ENCODE measurements around the gene CEP76.

Gene CEP76

GRCh38 chr18:12702221-12703095 is at the start of gene CEP76, which contains the start of gene PSMG2:
Gene CEP76, minus strand, starts transcription at chr18:12702723. Its CDS starts 175 bp downstream, at chr18:12702548.
Gene PSMG2, plus strand, starts transcription at chr18:12703042. Its CDS starts 66 bp downstream, at chr18:12703108.
- peak; percentile 39 for DNase-seq

DNA sequence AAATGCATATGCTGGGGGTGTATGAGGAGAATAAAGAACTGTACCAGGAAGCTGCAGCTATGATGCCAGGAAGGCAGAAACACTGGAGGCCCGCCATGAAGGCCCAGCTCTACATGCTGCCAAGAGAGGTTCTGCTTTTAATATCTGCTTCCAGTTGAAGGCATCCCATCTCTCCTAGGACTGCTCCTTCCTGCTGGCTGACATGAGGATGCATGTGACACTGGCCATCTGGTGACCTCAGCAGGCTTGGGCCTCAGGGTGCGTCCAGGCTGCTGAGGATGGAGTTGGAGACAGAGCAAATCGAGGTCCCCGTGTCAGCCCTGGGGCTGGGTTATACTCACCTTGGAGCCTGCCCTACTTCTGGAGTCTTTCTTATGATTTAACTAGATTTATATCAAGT is 49.4 kb upstream of the CEP76 start:
- no peak for DNase-seq

GRCh38 chr18:12751503-12751884 is 49.0 kb upstream of the CEP76 start:
- DNase-seq: no peak

DNA sequence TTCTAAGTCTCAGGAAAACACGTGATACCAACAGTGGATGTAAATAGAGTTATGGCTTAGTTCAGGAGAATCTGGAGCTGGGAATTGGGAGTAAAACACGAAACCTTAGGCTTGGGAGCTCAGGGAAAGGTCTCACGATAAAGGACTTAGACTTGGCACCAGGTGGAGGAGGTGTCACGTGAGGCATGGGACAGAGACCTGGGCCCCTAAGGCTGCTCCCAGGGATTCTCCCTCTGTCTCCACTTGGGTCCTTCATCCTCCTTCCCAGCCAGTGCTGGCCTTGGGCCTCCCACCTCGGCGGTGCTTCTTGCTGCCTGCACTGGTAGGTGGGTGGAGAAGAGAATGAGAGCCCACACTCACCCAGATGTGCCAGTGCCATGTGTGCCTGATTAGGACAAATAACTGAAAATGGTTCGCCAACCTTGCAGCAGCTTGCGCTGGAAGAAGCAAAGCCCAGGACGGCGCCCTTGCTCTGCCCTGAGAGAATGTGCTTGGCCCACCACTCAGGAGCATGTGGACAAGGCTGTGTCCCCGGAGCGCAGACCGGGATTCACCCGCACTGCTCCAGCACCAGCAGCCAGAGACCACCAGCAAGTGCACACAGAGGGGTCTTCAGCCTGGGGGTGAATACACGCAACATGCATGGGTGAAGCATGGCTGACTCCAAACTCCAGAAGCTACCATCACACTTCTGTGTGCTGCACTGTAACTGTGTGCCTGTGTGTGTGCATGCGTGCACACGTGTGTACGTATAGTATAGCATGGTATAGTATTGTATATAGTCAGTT is 48.4 kb upstream of the CEP76 start:
- no peak for DNase-seq

- DNase-seq: no peak
Measured at GRCh38 chr18:12750076-12750714, 47.7 kb upstream of the CEP76 start.

GRCh38 chr18:12749121-12749520 is 46.6 kb upstream of the CEP76 start:
- DNase-seq: no peak

DNA sequence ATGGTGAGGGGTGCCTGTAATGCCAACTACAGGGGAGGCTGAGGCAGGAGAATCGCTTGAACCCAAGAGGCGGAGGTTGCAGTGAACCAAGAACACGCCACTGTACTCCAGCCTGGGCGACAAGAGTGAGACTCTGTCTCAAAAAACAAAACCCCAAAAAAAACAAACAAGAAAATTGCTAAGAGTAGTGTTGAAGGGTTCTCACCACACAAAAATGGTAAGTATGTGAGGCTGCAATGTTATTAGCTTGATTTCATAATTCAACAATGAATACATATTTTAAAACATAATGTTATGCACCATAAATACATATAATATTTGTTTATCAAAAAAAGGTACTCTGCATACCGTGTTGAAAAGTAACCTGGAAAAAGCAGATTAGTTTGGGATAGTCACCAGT is 46.1 kb upstream of the CEP76 start:
- no peak for DNase-seq

DNA sequence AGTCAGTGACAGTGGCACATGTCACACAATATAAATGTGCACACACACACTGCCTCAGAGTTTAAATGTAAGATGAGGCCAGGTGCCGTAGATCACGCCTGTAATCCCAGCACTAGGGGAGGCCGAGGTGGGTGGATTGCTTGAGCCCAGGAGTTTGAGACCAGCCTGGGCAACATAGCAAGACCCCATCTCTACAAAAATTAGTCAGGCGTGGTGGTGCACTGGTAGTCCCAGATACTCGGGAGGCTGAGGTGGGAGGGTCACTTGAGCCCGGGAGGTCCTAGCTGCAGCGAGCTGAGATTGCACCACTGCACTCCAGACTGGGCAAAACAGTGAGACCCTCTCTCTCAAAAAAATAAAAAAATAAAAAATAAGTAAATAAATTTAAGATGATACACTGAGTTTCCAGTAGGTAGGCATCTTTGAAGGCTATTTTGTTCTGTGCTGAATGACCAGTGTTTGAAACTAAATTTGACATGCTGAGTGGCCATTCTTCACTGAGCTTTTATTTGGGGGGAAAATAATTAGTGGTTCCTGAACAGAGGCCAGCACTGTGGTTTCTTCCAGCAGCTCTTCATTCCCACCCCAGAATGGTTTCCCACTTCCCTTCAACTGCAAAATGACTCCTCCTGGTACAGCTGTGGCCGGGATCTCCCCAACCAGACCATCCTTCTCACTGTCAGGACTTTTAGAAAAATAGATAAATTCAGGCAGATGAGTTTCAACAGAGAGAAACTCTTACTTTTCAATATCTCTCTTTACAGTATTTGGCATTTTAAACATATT is 45.2 kb upstream of the CEP76 start:
- DNase-seq: no peak

- no peak for DNase-seq
Measured at GRCh38 chr18:12745095-12745795, 42.7 kb upstream of the CEP76 start.

GRCh38 chr18:12744103-12744502 is 41.6 kb upstream of the CEP76 start:
- no peak for DNase-seq

DNA sequence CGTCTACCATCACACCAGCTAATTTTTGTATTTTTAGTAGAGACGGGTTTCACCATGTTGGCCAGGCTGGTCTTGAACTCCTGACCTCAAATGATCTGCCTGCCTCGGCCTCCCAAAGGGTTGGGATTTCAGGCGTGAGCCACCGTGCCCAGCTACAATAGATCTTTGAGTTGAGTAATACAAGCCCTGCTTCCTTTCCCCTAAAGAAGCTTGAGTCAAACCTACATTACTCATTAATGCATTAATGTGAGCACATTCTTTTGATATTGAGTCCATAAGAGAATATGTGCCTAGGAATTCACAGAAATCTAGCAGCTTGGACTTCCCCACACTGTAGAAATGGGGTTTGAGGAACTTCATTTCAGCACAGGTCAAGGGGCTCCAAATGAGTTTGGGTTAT is 39.9 kb upstream of the CEP76 start:
- no peak for DNase-seq

GRCh38 chr18:12741351-12741750 is 38.8 kb upstream of the CEP76 start:
- no peak for DNase-seq

GRCh38 chr18:12737243-12737902 is 34.9 kb upstream of the CEP76 start:
- DNase-seq: no peak

DNA sequence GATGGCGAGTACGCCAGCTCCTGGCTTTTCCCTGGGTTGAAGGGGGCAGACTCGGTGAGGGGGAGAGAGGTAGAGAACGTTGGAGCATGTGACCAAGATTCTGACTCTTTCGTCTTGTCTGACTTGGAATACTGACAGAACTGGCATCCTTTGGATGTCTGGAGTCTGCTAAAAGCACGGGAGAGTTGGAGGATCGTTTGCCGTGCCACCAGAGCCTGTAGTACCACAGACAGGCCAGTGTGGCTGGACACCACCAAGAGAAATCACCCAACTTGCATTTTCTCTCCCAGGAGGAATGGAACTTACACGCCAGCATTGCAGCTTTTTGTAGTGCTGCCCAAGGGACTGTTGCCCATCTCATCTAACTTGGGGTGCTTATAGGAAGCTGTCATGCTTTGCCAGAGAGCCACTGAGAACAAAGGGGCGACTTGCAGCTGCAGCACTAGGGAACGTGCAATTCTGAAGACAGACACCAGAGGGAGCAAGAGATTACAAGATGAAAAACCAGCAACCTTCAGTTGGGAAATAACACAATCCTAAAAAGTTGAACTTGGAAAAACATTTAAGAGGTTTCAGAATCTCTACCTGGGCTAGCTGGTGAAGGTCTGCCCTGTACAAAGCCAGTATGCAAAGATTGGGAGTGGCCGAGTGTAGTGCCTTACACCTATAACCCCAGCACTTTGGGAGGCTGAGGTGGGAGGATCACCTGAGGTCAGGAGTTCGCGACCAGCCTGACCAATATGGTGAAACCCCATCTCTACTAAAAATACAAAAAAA is 24.4 kb upstream of the CEP76 start:
- DNase-seq: no peak

- no peak for DNase-seq
Measured at GRCh38 chr18:12726331-12726730, 23.8 kb upstream of the CEP76 start.

- DNase-seq: no peak
Measured at GRCh38 chr18:12722731-12723130, 20.2 kb upstream of the CEP76 start.

- DNase-seq: no peak
Measured at GRCh38 chr18:12721495-12722275, 19.2 kb upstream of the CEP76 start.

DNA sequence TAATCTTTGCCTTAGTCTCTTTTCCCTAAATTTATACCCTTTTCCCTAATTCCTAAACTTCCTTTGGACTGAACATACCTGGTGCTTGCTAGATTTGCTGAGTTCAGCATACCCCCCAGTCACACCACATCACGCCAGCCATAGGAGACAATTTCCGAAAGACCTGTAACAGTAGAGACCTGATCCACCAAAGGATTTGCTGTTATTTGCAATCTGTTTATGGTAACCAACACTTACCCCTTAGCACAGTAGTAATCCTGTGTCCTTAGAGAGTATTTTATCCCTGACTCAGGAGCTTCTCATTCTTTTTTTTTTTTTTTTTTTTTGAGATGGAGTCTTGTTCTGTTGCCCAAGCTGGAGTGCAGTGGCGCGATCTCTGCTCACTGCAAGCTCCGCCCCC is 8.9 kb upstream of the CEP76 start:
- no peak for DNase-seq

DNA sequence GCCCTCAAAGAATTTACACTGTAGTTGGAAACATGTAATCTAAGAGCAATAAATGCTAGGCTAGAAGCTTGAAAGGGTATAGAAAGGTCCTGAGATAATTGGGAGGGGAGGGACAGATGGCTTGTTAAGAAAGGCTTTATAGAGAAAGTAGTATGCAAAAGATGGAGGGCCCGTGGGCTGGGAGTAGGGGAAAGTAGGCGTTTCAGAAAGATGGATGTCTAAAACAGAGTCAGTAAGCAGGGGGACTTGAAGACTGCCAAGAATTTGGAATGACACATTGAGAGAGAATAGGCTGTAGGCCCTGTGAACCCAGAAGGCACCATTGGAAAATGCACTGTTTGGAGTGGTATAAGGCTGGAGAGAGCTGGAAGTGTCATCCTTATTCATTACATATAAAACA is 1.1 kb upstream of the CEP76 start:
- DNase-seq: no peak

- no peak for DNase-seq
Measured at GRCh38 chr18:12703096-12703567, 609 bp upstream of the CEP76 start.
